Stimulated activated naive CD8-positive, alpha-beta T cell treated with anti-CD3 and anti-CD28 coated beads, Interleukin-15, Interleukin-2, amounts not matched to agents 100 U/mL and 50 U/mL, for 24 hours (primary cell): Measurements from ENCODE around the gene ANKRD42.
"Not testable (repeated sequence)": the region's sequence is repeated elsewhere in the genome, so short reads cannot be mapped to it uniquely, and the experiment has no call there.

Experiments used
- ATAC-seq: fragments of 150-1000 bp; cut with Tn5 transposase; one replicate; pipeline ENCODE4 v1.10.0; 2021
- DNase-seq: peaks from one replicate; pipeline ENCODE4 v3.0.0; 2021

ANKRD42 gene

DNA sequence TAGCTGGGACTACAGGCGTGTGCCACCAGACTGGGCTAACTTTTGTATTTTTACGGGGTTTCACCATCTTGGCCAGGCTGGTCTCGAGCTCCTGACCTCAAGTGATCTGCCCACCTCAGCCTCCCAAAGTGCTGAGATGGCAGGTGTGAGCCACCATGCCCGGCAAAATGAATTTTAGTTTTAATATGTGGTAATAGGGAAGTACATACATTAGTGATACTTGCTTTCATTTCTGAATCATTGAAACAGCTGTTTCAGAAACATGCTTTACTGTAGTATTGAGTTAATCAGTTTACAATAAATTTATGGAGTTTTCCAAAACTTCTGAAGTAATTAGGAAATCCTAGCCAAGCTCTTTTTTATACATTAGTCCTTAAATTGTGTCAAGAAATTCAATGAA lies 21.0 kb upstream of the ANKRD42 start:
- DNase-seq: no peak
- no peak for ATAC-seq

GRCh38 chr11:83174008-83174407 lies 19.5 kb upstream of the ANKRD42 start:
- DNase-seq (no peak), ATAC-seq (peak; percentile 35)

- ATAC-seq: peak; percentile 71
- no peak for DNase-seq
Observed at GRCh38 chr11:83175815-83176214, 17.7 kb upstream of the ANKRD42 start.

GRCh38 chr11:83181815-83182214 lies 11.7 kb upstream of the ANKRD42 start:
- DNase-seq (no peak), ATAC-seq (no peak)

DNA sequence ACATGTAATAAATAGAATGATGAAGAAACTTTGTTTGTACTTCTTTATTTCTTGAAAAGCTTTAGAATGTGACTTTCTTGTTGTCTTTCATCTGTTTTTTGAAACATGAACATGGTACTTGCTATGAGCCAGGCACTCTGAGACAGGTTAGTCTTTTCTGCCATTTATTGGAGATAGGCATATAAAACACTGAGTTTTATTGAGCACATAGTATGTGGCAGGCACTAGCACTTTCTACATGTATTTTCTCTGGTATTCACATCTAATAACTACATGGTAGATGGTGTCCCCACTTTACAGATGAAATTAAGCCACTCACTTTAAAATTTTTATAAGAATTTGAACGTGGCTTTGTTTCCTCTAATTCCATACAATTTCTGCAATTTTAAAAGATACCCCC lies 7.7 kb upstream of the ANKRD42 start:
- DNase-seq: no peak

GRCh38 chr11:83187465-83187864 lies 6.0 kb upstream of the ANKRD42 start:
- ATAC-seq: no peak
- no peak for DNase-seq

More for the DNA sequence above, 7.7 kb upstream of the ANKRD42 start:
- no peak for ATAC-seq

DNA sequence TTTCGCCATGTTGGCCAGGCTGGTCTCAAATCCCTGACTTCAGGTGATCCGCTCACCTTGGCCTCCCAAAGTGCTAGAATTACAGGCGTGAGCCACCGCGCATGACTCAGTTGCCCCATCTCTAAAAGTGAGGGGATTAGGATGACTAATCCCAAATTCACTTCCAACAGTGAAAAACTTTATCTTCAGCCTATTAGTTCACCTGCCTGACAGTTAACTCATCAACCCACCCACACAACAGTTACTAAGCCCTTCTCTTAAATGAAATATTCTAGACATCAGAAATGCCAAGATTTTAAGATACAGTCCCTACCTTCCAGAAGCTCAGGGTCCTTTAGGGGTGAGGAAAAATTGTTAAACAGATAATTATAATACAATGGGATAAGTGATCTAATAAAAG lies 2.0 kb upstream of the ANKRD42 start:
- no peak for DNase-seq
- no peak for ATAC-seq

DNA sequence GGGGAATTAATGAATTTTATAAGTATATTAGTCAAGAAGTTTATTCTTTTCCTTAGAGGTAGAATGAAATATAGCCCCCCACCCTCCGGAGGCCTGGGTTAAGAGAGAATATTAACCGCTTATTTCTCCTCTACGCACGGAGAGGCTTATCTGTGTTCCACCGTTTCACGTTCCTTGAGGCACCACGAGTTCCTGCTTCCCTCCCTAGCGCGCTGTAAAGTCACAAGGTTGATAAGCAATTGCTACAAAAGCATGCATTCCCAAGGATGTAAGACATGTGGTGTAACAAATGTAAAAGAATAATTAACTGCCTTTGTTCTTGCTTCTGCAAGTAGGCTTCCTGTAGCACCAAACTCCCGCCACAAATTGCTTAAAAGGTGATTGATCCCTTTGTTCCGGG lies 1.5 kb upstream of the ANKRD42 start:
- ATAC-seq: no peak
- no peak for DNase-seq

GRCh38 chr11:83192606-83193245 lies 786 bp upstream of the ANKRD42 start:
- DNase-seq: no peak
- no peak for ATAC-seq

DNA sequence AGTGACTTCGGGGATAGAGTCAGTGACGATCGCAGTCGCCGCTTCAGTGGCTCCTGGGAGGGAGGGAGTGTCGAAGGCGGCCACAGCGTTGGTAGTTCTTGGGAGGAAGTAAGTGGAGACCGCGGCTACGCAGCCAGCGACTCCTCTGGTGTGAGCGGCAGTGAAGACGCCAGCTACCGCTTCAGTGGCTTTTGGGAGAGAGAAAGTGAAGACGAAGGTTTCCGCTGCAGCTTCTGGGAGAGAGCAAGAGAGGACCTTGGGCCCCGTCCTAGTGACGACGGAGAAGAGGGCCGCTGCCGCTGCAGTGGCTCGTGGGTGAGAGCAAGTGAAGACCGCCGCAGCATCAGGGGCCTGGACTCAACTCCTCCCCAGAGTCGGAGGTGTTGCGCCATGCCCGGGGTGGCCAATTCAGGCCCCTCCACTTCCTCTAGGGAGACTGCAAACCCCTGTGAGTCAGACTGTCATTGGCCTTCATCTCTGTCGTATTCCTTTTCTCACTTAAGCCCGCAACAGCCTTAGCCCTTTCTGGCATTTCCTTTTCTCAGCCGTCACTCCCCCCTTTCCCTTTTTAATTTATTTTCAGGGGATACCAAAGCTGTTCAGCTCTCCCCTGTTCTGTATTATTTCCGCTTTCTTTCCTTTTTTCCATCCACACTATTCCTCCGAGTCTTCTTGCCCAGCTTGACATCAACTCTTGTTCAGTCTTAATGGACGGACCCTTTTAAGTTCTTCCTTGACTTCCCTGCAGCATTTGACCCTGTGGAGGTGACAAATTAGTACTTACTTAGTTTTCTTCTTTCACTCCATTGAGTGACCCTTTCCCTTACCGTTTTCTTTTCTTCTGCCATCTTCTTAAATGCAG lies 1.0 kb downstream of the ANKRD42 start:
- DNase-seq: peak; percentile 66
- ATAC-seq: peak; percentile 79

GRCh38 chr11:83195143-83195466 lies 1.6 kb downstream of the ANKRD42 start:
- ATAC-seq: no peak
- DNase-seq: no peak

DNA sequence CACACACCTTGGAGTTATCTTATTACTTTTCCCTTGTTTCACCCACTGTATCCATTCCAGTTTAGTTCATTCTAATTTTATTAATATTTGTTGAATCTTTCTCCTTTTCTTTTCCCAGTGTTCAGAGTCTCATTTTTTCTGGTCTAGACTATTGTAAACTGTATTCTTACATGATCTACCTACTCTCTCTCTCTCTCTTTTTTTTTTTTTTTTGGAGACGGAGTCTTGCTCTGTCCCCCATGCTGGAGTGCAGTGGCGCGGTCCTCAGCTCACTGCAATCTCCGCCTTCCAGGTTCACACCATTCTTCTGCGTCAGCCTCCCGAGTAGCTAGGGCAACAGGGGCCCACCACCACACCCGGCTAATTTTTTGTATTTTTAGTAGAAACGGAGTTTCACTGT lies 2.1 kb downstream of the ANKRD42 start:
- ATAC-seq (no peak), DNase-seq (no peak)

- DNase-seq: no peak
- ATAC-seq: no peak
Observed at GRCh38 chr11:83200035-83200434, 6.5 kb downstream of the ANKRD42 start.

- ATAC-seq: no peak
- DNase-seq: no peak
Observed at GRCh38 chr11:83205608-83206185, 12.2 kb downstream of the ANKRD42 start.

- ATAC-seq (no peak), DNase-seq (no peak)
Observed at GRCh38 chr11:83206221-83206620, 12.7 kb downstream of the ANKRD42 start.

DNA sequence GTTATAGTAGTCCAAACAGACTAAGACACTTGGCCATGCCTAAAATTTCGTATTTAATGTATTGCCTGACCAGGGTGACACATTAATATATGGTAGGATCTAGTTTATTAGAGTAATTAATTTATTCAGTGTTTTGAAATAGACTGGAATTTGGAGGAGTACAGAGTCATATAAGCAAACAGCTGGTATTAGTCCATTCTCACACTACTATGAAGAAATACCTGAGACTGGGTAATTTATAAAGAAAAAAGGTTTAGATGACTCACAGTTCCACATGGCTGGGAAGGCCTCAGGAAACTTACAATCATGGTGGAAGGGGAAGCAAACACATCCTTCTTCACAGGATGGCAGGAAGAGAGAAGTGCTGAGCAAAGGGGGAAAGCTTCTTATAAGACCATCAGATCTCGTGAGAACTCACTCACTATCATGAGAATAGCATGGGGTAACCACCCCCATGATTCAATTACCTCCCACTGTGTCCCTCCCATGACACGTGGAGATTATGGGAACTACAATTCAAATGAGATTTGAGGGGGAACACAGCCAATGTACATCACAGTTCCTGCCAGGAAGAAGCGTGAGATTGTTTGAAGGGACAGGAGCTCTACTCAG lies 13.4 kb downstream of the ANKRD42 start:
- ATAC-seq, DNase-seq: not testable (repeated sequence)

- DNase-seq (no peak), ATAC-seq (no peak)
Observed at GRCh38 chr11:83219095-83219494, 25.6 kb downstream of the ANKRD42 start.

DNA sequence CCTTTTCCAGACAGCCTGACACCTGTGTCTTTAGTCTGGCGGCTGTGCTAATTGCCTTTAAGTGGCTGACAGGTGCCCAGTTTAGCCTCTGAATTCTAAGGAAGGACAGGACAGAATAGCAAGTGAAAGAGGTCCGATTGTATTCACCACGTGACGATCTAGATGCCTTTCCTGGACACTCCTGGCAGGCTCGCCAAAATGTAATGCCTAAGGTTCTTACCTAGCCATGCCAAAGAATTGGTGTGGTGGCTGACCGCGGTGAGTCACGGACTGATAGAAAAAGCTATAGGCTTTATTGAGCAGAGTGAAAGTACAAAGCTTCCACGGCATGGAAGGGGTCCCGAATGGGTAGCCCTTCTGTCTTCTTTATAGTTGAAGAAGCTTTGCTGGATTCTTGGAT lies 26.7 kb downstream of the ANKRD42 start:
- no peak for ATAC-seq
- no peak for DNase-seq

DNA sequence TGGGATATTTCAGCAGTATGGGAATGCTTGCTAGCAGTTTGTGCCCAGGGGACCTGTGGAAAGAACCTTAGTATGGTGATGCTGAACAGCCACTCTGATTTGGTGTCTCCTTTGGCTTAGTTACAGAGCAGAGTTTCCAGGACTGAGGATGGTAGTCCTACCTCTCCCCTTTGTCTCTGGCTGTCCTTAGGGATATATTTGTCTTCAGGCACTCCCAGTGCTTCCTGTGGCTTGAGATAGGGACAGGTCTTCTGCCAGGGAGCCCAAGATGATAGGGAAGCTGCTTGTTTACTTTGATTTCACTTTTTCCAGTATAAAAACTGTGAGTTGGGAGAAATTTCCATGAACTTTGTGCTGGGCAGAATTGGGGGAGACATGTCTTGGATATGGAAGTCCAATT lies 28.2 kb downstream of the ANKRD42 start:
- ATAC-seq (no peak), DNase-seq (no peak)

- no peak for ATAC-seq
- no peak for DNase-seq
Observed at GRCh38 chr11:83222499-83222898, 29.0 kb downstream of the ANKRD42 start.

DNA sequence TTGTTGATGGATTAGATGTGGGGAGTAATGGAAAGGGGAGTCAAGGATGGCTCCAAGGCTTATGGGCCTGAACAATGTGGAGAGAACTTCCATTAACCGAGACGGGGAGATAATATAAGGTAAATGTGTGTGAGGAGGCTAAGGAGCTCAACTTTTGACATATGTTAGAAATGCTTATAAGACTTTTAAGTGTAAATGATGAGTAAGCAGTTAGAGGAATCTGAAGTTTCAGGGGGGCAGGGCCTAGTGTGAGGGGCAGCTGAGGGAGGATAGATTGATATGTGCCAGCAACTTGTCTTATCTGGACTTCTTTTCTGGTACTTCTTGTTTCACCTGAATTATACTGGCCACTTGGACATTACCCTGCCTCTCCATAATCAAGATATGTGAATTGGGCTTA lies 29.9 kb downstream of the ANKRD42 start:
- DNase-seq (no peak), ATAC-seq (no peak)

DNA sequence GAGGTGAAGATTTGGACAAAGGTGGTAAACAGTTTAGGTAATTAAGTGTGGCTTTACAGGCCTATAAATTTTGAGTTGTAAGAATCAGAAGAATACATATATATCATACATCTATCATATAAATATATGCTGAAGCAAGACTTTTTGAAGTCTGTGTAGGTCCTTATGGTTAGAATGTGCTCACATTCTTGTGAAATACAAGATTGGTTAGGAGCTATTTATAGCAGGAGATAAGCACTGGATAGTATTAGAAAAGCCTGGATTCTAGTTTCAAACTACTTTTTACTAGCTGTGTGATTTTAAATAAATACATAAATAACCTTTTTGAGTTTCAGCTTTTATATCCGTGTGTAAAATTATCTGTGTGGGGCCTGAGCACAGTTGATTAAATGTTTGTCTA lies 42.3 kb downstream of the ANKRD42 start:
- DNase-seq (no peak), ATAC-seq (no peak)

GRCh38 chr11:83238111-83238510 lies 44.6 kb downstream of the ANKRD42 start:
- ATAC-seq (no peak), DNase-seq (no peak)
